ENCODE results near the gene ATIC.

DNA sequence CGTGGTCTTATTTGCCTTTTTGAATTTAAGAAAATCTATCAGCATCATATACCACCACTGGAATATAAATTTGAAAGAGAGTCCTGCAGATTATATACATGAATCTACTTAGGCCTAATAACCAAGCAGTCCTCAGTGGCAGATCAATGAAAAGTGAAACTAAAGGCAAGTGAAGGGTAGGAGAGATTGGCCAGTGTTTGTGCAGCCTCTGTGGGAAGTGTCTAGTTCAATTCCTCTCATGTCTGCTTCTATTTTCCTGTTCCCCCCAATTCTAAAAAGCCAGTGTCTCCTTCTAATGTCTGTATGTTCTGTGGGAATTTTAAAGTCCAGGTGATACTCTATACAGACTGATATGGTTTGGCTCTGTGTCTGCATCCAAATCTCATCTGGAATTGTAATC lies 62.1 kb downstream of the ATIC start:
- no peak for TF ChIP-seq POLR2AphosphoS5 (IDR thresholded peaks at IDR 0.05; ENCODE audit: low read depth, low read length)
- no peak for TF ChIP-seq POLR2A (IDR thresholded peaks at IDR 0.05; ENCODE audit: low read depth, low read length)
- TF ChIP-seq TAF1 (IDR thresholded peaks at IDR 0.05; ENCODE audit: low read depth, low read length), result no peak
